NT2/D1 (cell line): ENCODE measurements around the gene DCP1B.

Source experiments
- DNase-seq: peaks from one replicate; pipeline ENCODE4 v3.0.0-alpha.2; 2011; ENCODE audit warnings: low read depth, low spot score
- H3K27me3 ChIP-seq: 2 replicates; pipeline ENCODE4 v1.6.0; 2011; ENCODE audit warnings: mild to moderate bottlenecking; ENCODE audit not compliant: insufficient read length, insufficient read depth
- H3K36me3 ChIP-seq: 2 replicates; pipeline ENCODE4 v1.6.1; 2011; ENCODE audit warnings: mild to moderate bottlenecking, low read length, mixed read lengths; ENCODE audit not compliant: insufficient read depth, insufficient read length
- H3K4me1 ChIP-seq: 2 replicates; pipeline ENCODE4 v1.5.1; 2011; ENCODE audit not compliant: insufficient read depth, insufficient read length
- H3K4me3 ChIP-seq: 2 replicates; pipeline ENCODE4 v1.5.1; 2011; ENCODE audit warnings: low read depth; ENCODE audit not compliant: insufficient read length
- H3K9ac ChIP-seq: 2 replicates; pipeline ENCODE4 v1.6.0; 2011; ENCODE audit warnings: low read depth; ENCODE audit not compliant: insufficient read length
- H3K9me3 ChIP-seq: 2 replicates; pipeline ENCODE4 v1.5.1; 2011; ENCODE audit warnings: mild to moderate bottlenecking, low read length; ENCODE audit not compliant: insufficient read depth
- SUZ12 ChIP-seq: IDR thresholded peaks from 2 replicates; pipeline ENCODE4 v1.6.1; 2011; ENCODE audit not compliant: insufficient read length, insufficient read depth; ENCODE audit errors: extremely low read depth
- YY1 ChIP-seq: IDR thresholded peaks from 2 replicates; pipeline ENCODE4 v1.6.1; 2011; ENCODE audit not compliant: insufficient read length, insufficient read depth
- ZNF274 ChIP-seq: IDR thresholded peaks from 2 replicates; pipeline ENCODE4 v1.6.1; 2011; ENCODE audit warnings: mild to moderate bottlenecking, low read depth, low read length

DCP1B gene

GRCh38 chr12:1908758-1909157 is 95.5 kb downstream of the DCP1B start:
- TF ChIP-seq YY1 (no peak), SUZ12 (no peak), ZNF274 (no peak)
- H3K36me3 ChIP-seq = no peaks in the 10 kb centered on the region
- H3K4me3 ChIP-seq = no peak overlapping the region
- H3K9me3 ChIP-seq = peaks cover 26% of the 10 kb centered on the region
- no peaks in the 10 kb centered on the region for H3K27me3 ChIP-seq
- peaks cover 10% of the 10 kb centered on the region for H3K4me1 ChIP-seq
- no peak for DNase-seq
- no peak overlapping the region for H3K9ac ChIP-seq

GRCh38 chr12:1907652-1908611 is 96.3 kb downstream of the DCP1B start:
- Histone ChIP-seq H3K9ac (no peak overlapping the region), H3K27me3 (no peaks in the 10 kb centered on the region), H3K4me3 (no peak overlapping the region), H3K4me1 (peaks cover 8% of the 10 kb centered on the region), H3K36me3 (no peaks in the 10 kb centered on the region), H3K9me3 (peaks cover 34% of the 10 kb centered on the region)
- no peak for DNase-seq
- no peak for TF ChIP-seq ZNF274
- no peak for TF ChIP-seq SUZ12

- no peaks in the 10 kb centered on the region for H3K27me3 ChIP-seq
- DNase-seq = no peak
- no peak overlapping the region for H3K9ac ChIP-seq
- H3K36me3 ChIP-seq = no peaks in the 10 kb centered on the region
- H3K9me3 ChIP-seq = peaks cover 37% of the 10 kb centered on the region
- H3K4me1 ChIP-seq = peaks cover under 1% of the 10 kb centered on the region
- no peak for TF ChIP-seq SUZ12
- TF ChIP-seq YY1 = no peak
- no peak for TF ChIP-seq ZNF274
- H3K4me3 ChIP-seq = no peak overlapping the region
These were observed 97.7 kb downstream of the DCP1B start for GRCh38 chr12:1906579-1906978.

- H3K4me3 ChIP-seq = no peak overlapping the region
- TF ChIP-seq YY1 (no peak), SUZ12 (no peak), ZNF274 (no peak)
- H3K4me1 ChIP-seq = no peaks in the 10 kb centered on the region
- H3K36me3 ChIP-seq = no peaks in the 10 kb centered on the region
- no peaks in the 10 kb centered on the region for H3K27me3 ChIP-seq
- H3K9me3 ChIP-seq = peaks cover 37% of the 10 kb centered on the region
- no peak for DNase-seq
- H3K9ac ChIP-seq = no peak overlapping the region
These were observed 99.4 kb downstream of the DCP1B start for GRCh38 chr12:1904875-1905274.

GRCh38 chr12:1896964-1897363 is 107.3 kb downstream of the DCP1B start:
- H3K9me3 ChIP-seq = 0 out of 2 replicates have a peak, but pooled peaks cover 5% of the 10 kb centered on the region
- no peaks in the 10 kb centered on the region for H3K4me1 ChIP-seq
- H3K9ac ChIP-seq = no peak overlapping the region
- H3K36me3 ChIP-seq = no peaks in the 10 kb centered on the region
- TF ChIP-seq YY1 (no peak), ZNF274 (no peak), SUZ12 (no peak)
- no peak for DNase-seq
- H3K4me3 ChIP-seq = no peak overlapping the region
- H3K27me3 ChIP-seq = no peaks in the 10 kb centered on the region
